ENCODE data around the gene ACOT7. TPM values are rescaled to one million over a fixed set of nuclear protein-coding genes. Genes with fewer than 3 reads are reported as not detected.
A peak's percentile ranks its signal among the peaks of the same experiment; 100 is the strongest.

ACOT7 gene
- total RNA-seq, 2 donors from 2014 or later = 6.6 to 10.7 TPM

DNA sequence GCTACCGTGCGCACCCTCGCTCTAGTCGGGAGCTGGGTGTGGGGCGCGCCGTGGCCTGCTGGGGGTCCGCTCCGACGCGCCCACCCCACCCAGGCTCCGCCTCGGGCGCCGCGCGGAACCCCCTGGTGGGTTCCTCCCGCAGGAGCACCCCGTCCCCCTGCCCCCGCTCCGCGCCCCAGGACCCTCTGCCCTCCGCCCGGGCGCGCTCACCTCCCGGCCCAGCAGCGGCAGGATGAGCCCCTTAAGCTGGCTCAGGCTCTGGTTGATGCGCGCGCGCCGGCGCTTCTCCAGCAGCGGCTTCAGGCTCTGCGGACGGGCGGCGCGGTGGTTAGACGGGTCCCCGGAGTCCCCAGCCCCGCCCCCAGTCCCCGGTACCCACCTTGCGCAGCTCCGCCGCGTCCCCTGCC, 25.8 kb upstream of the ACOT7 start:
- H3K27me3 ChIP-seq = peaks cover 35 to 53% of the 10 kb centered on the region in 2 donors
- TF ChIP-seq, protein P1, sequence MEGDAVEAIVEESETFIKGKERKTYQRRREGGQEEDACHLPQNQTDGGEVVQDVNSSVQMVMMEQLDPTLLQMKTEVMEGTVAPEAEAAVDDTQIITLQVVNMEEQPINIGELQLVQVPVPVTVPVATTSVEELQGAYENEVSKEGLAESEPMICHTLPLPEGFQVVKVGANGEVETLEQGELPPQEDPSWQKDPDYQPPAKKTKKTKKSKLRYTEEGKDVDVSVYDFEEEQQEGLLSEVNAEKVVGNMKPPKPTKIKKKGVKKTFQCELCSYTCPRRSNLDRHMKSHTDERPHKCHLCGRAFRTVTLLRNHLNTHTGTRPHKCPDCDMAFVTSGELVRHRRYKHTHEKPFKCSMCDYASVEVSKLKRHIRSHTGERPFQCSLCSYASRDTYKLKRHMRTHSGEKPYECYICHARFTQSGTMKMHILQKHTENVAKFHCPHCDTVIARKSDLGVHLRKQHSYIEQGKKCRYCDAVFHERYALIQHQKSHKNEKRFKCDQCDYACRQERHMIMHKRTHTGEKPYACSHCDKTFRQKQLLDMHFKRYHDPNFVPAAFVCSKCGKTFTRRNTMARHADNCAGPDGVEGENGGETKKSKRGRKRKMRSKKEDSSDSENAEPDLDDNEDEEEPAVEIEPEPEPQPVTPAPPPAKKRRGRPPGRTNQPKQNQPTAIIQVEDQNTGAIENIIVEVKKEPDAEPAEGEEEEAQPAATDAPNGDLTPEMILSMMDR (IDR thresholded peaks at IDR 0.05) = no peak
- no peak for DNase-seq (ENCODE audit: low spot score)
- peaks cover 0 to 42% of the 10 kb centered on the region in 2 donors for H3K4me1 ChIP-seq
- no peak overlapping the region for H3K27ac ChIP-seq
- H3K36me3 ChIP-seq = no peaks in the 10 kb centered on the region
- H3K9me3 ChIP-seq = no peaks in the 10 kb centered on the region
- peak overlapping the region; percentile 15 to 47 for H3K4me3 ChIP-seq

- no peak for DNase-seq (ENCODE audit: low spot score)
- Histone ChIP-seq H3K9me3 (no peaks in the 10 kb centered on the region), H3K4me1 (peaks cover 0 to 37% of the 10 kb centered on the region in 2 donors), H3K27me3 (peaks cover 29 to 48% of the 10 kb centered on the region in 2 donors), H3K4me3 (peak overlapping the region in 1 of 2 donors; percentile 47), H3K27ac (no peak overlapping the region), H3K36me3 (no peaks in the 10 kb centered on the region)
- TF ChIP-seq, protein P1 (IDR thresholded peaks at IDR 0.05) = no peak
These were observed 25.3 kb upstream of the ACOT7 start for GRCh38 chr1:6418668-6419396.

DNA sequence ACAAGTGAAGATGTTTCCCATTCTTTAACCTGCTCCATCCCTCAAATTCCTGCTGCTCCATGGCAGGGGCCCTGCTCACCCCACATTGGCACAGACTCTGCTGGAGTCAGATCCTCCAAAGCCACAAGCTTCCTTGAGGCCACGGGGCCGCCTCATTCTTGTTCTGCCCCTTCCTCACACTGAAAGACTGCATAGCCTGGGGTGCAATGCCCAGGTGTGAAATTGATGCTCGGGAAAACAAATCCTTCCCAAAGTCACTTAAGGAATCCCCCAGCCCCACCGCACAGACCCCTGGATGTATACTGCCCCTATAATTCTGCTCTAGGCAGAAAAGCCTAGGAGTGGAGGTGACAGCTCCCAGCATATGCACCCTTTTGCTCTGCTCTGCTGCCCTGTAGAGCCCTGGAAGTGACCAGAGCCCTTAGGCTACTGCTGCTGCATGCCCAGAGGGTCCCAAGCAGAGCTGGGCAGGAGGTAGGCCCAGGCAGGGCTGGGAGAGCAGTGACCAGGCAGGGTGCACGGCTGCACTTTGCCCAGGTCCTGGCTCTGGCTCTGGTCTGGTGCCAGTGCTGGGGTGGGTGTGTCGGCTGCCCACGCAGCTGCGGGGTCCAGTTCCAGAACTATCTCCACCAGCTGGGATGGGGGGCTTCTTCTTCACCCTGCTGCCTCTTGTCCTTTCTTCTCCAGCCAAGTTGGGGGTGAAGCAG, 24.5 kb upstream of the ACOT7 start:
- Histone ChIP-seq H3K9me3 (no peaks in the 10 kb centered on the region), H3K36me3 (no peaks in the 10 kb centered on the region), H3K4me3 (no peak overlapping the region), H3K4me1 (peaks cover 0 to 30% of the 10 kb centered on the region in 2 donors), H3K27me3 (peaks cover 27 to 43% of the 10 kb centered on the region in 2 donors), H3K27ac (no peak overlapping the region)
- TF ChIP-seq, protein P1 (IDR thresholded peaks at IDR 0.05) = no peak
- DNase-seq (ENCODE audit: low spot score) = no peak

DNA sequence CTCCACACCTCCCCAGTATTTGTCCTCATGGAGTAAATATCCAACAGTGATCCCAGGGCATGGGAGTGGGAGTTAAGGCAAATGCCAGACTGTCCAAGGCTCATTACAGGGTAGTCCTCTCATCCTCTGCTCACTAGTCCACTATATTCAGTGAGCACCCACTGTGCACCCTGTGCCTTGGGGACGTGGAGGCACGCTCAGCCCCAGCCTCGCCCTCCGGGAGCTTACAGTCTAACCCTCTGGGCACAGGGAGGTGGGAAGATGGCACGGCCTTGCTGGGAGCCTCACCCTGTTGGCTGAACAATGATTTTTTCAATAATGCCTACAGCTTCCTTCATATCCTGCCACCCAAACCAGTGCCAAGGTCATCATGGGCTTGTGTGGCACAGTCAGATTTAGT, 23.3 kb upstream of the ACOT7 start:
- Histone ChIP-seq H3K27me3 (peaks cover 27 to 41% of the 10 kb centered on the region in 2 donors), H3K4me1 (peaks cover 0 to 25% of the 10 kb centered on the region in 2 donors), H3K9me3 (no peaks in the 10 kb centered on the region), H3K4me3 (no peak overlapping the region), H3K36me3 (no peaks in the 10 kb centered on the region), H3K27ac (no peak overlapping the region)
- TF ChIP-seq, protein P1 (IDR thresholded peaks at IDR 0.05) = no peak
- no peak for DNase-seq (ENCODE audit: low spot score)

- TF ChIP-seq, protein P1 (IDR thresholded peaks at IDR 0.05) = no peak
- H3K4me3 ChIP-seq = no peak overlapping the region
- H3K4me1 ChIP-seq = peaks cover 0 to 25% of the 10 kb centered on the region in 2 donors
- no peak overlapping the region for H3K27ac ChIP-seq
- DNase-seq (ENCODE audit: low spot score) = no peak
- H3K9me3 ChIP-seq = no peaks in the 10 kb centered on the region
- no peaks in the 10 kb centered on the region for H3K36me3 ChIP-seq
- H3K27me3 ChIP-seq = peaks cover 21 to 41% of the 10 kb centered on the region in 2 donors
These were observed 22.7 kb upstream of the ACOT7 start for GRCh38 chr1:6416295-6416656.
